ENCODE data around the gene PYGM.
A peak's percentile ranks its signal among the peaks of the same experiment; 100 is the strongest.

PYGM gene

DNA sequence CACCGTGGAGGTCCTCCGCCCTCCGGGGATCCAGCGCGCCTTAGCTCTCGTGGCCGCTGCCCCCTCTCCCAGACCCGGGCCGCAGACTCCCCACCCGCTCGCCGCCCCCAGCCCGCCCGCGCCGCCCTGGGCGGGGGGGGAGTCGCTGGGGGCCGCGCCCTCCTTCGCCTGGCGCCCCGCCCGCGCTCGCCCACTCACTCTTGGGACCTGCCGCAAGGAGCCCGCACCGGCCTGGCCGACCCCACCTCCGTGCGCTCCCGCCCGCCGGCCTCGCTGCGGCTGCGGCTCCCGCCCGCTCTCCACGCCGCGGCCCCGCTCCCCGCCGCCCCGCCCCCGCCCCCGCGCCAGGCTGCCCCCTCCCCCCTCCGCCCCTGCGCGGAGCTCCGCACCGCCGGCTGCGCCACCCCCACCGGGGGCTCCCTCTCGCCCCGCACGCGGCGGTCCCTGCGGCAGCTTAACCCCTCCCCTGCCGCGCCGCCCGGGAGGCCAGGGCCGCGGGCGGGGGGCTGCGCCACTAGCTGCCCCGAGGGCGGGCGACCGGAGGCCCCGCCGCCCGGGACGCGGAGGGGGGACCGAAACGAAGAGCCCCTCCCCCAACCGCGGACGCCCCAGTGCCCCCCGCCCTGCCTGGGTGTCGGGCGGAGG, 15.1 kb downstream of the PYGM start:
- DNase-seq: no peak
- in situ Hi-C loops (cut with HindIII; ENCODE audit: low pct_ligation_motif_present, low pct_unique_long_range_greater_than_20kb, low sequenced_read_pairs): no loop called here

DNA sequence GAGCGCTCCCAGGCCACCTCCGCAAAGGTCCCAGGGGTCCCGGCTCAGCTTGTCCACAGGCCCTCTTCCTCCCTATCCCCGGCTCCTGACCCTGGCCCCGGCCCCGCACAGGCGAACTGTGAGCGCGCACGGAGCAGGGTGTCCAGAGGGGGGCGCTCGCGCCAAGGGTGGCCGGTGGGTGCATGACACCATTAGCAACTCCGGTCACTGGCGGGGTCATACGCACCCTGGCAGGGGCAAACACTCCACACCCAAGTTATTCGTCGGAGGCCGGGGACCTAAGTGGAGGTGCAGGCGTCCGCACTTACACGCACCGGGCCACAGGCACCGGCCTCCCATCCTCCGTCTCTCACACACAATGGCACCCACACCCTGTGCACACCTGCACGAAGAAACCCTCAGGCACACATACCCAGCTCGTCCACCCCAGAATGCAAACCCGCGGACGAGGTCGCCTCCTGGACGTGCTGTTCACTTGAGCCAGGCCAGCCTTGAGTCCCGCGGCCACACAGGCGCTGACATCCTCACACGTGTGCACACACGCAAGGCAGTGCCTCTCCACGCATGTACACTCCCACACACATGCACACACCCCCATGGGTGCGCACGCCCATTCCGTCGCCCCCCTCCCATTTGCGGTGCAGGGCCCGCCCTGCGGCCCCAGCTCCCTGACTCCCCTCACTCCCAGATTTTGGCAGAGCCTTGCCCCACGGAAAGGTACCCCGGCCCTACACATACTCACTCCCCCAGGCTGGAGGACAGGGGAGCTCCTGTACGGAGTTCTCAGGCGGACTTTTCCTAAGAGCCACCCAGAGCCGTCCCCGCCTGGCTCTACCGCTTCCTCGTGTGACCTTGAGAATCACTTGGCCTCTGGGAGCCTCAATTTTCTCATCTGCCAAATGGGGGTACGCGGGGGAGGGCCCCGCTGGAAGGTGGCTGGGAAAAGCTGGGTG, 15.9 kb downstream of the PYGM start, which contains the start of gene RASGRP2:
Gene RASGRP2, minus strand, starts transcription at position 552 of the 953 bp plus-strand sequence. CDS start 1,276 bp downstream, outside the sequence.
- peak; percentile 57 for DNase-seq
- in situ Hi-C loops (cut with HindIII; ENCODE audit: low pct_ligation_motif_present, low pct_unique_long_range_greater_than_20kb, low sequenced_read_pairs): no loop called here

DNA sequence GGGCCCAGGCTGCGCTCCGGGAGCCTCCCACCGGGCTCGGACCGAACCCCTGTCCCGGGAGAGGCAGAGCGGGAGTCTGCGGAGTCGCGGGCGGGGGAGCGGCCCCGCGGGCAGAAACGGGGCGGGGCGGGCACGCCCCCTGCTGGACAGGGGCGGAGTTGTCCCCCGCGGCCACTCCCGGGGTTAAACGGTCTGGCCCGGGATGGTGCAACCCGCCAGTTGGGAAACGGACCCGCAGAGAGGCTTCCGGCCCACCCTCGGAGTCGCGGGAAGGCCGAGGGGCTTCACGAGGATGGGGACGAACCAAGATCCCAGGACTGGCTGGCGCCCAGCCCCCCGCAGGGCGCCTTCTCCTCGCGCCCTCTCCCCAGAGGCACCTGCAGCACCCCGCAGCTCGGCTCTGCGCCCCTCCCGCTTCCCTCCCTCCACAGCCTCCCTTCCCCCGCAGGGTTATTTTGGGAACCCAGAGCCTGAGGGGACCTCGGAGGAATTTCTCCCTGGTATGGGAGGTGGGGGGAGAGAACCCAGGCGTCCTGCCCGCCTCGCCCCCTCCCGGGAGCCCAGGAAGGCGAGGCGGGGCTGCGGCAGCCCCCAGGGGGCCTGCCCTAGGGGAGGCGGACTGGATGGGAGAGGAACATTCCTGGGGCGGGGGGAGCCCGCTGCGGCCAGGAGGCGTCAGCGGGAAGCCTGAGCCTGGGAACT, 16.7 kb downstream of the PYGM start:
- in situ Hi-C loops (cut with HindIII; ENCODE audit: low pct_ligation_motif_present, low pct_unique_long_range_greater_than_20kb, low sequenced_read_pairs): no loop called here
- peak; percentile 55 for DNase-seq

DNA sequence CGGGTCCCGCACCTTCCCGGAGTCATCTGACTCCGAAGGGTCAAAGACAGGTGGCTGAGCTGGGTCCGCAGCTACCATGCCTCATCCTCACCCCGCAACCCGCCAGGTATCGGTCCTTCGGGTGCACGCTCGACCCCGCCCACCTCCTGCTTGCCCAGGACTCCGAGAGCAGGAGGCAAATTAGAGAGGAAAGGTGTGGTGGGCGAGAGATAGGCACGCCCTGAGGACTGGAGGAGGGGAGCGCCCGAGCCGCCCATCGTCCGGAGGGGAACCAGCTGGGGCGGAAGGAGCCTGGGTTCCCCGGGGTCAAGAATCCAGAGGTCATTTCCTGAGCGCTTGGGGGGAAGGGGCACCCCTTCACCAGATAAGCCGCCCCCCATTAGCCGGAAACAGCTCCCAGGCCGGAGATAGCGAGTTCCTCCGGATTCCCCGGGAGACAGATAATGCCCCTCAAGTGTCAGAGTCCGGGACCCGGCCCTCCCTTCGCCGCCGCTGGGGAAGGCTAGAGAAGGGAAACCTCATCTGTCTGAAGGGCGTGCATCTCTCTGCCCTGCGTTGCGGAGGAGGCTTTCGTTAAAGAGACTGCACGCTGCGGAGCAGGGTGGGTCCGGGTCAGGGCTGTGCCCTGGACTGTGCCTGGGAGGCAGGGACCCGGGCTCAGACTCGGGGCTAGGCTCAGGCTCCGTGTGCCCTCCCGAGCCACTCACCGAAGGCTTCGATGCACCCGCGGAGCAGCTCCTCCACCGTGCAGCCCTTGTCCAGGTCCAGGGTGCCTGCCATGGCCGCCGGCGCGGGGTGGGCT, 17.5 kb downstream of the PYGM start:
- DNase-seq: peak; percentile 8
- in situ Hi-C loops (cut with HindIII; ENCODE audit: low pct_ligation_motif_present, low pct_unique_long_range_greater_than_20kb, low sequenced_read_pairs): no loop called here

DNA sequence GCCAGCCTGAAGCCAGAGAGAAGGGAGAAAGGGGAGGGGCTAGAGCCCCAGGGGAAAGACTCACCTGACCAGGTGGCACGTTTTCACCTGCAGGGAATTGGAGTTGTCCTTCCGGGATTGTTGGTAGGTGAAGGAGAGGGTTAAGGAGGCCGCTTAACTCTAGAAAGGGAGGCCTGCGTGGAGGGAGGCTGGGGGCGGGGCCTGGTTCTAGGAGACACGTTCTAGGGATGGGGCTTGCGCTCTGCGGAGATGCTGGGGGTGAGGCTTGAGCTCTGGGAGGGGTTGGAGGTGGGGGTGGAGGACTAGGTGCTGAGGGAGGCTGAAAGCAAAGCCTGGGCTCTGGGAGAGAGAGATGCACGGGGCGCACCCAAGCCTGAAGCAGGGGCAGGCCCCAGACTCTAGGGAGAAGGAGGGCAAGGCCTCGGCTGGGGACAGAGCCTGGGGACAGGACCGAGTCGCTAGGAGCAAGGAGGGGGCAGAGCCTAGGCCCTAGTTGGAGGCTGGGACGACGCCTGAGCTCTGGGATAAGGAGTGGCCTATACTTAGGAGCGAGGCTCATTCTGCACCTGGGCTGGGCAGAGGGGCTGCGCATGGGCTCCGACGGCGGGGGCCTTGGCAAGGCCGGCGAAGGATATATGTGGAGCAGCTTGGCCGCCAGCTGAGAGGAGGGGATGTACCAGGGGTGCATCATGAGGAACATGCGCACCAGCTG, 18.2 kb downstream of the PYGM start:
- DNase-seq: no peak
- in situ Hi-C loops (cut with HindIII; ENCODE audit: low pct_ligation_motif_present, low pct_unique_long_range_greater_than_20kb, low sequenced_read_pairs): no loop called here

DNA sequence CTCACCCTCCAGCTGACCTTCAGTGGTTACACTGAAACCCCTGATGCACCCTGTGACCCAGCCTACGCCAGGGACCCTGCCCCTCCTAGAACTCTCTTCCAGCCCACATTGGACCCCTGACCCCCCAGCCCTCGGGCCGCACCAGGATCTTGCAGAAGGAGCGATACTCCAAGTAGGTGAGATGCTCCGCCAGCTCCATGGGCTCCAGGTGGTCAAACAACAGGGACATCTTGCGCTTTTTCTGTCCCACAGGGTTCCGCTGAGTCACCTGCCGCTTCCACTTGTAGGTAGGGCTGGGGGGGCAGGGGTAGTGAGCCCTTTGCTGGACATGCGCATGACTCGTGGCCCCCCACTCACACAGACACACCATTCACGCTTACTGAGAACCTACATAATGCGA, 19.9 kb downstream of the PYGM start:
- no peak for DNase-seq
- in situ Hi-C loops (cut with HindIII; ENCODE audit: low pct_ligation_motif_present, low pct_unique_long_range_greater_than_20kb, low sequenced_read_pairs): no loop called here

DNA sequence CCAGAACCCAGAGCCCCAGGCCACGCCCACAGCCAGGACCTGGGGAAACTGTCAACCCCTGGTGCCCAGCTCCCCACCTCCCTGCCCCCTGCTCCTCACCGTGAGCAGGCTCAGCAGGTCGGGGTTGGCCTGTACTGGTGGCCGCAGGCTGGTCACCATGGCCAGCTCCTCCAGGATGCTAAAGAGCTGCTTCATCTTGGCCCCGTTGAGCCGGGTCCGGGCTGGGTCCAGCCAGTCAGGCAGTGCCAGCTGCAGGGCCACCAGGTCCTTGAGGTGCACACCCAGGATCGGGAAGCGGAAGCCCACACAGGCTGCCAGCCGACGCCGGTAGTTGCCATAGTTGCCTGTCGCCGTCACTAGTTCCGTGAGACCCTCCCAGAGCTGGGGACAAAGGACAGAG, 23.1 kb downstream of the PYGM start:
- in situ Hi-C loops (cut with HindIII; ENCODE audit: low pct_ligation_motif_present, low pct_unique_long_range_greater_than_20kb, low sequenced_read_pairs): no loop called here
- no peak for DNase-seq

- in situ Hi-C loops (cut with HindIII; ENCODE audit: low pct_ligation_motif_present, low pct_unique_long_range_greater_than_20kb, low sequenced_read_pairs): no loop called here
- no peak for DNase-seq
These were observed 24.0 kb downstream of the PYGM start for GRCh38 chr11:64735725-64736259.

DNA sequence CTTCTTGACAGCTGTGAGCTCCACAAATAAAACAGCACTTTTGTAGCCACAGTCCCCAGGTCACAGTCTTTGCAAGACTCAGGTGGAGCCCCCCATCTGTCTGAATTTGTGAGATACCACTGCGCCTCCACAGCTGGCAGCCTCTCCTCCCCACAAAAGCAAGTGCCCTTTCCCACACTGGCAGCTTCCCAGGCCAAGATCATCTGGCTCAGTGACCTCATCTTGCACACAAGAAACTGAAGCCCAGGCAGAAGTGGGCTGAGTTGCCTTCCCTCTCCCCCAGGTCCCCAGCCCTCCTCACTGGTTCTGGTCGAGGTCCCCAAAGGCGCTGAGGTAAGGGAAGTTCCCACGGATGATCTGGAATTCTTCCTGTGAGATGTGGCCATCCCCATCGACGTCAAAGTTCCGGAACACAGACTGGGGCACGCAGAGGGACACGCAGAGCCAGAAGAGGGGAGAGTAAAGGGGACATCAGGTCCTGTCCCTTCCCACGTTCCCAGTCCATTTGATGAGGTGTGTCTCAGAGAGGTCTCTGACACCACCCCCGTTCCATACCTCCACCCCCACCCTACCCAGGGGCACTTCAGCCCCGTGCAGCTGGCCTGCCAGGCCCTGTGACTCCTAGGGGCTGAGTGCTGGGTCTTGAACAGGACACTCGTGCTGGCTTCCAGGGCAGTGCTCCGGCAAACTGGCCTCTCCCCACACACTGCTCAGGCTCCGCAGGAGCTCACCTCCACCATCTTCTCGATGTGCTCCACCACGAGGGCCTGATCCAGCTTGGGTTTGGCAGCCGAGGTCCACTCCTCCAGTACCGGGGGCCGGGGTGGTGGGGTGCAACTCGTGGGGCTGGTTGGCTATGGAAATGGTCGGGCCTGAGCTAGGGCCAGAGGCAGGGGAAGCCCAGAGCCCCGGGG, 24.7 kb downstream of the PYGM start:
- no peak for DNase-seq

GRCh38 chr11:64731601-64732000, 28.2 kb downstream of the PYGM start:
- in situ Hi-C loops (cut with HindIII; ENCODE audit: low pct_ligation_motif_present, low pct_unique_long_range_greater_than_20kb, low sequenced_read_pairs): no loop called here
- DNase-seq: no peak

More for the DNA sequence above, 24.7 kb downstream of the PYGM start:
- in situ Hi-C loops (cut with HindIII; ENCODE audit: low pct_ligation_motif_present, low pct_unique_long_range_greater_than_20kb, low sequenced_read_pairs): no loop called here

DNA sequence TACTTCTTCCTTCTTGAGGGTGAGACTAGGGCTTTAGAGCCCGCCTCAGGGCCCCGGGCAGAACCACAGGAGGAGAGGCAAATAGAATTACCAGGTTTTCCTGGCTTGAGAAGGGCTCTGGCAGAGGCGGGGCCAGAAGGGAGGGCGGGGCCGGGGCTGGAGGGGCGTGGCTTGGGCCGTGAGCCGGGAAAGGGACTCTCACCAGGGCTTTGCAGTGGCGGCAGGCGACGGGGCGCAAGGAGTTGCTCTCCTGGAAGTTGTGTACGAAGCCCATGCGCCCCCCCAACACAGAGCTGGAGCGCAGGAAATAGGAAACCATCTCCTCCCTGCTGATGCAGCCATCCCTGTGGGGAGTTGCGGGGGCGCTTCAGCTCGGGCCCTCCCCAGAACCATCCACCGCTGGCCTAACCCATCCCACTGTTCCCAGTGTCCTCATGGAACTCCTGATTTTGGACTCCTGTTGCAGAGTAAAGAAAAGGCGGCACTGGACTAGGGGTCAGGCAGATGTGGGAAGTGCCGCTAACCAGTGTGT, 29.9 kb downstream of the PYGM start:
- DNase-seq: no peak

DNA sequence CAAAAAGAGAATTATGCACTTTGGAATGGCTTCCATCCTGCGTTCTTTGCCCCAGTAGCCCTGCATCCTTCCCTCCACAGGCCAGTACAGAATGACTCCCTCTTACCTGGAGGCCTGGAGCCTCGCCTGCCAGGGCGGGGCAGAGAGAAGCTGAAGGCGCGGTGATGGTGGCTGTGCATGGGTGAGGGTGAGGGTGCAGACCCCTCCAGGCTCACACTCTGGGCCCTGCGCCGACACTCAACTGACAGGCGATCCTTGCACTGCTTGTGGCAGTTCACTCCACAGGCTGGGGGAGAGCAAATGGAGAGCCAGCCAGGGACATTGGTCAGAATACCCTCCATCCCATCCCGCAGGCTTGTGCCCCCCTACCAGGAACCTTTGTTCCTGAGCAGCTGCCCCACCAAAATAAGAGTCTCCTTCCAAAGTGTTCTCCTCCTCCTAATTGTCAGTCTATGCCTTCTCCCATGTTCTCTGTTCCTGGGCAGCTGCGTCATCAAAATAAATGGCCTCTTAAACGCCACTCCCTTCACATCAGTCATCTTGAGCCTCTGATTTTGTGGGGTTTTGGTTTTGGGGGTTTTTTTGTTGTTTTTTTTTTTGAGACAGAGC, 30.9 kb downstream of the PYGM start:
- no peak for DNase-seq
- in situ Hi-C loops (cut with HindIII; ENCODE audit: low pct_ligation_motif_present, low pct_unique_long_range_greater_than_20kb, low sequenced_read_pairs): no loop called here

More for the DNA sequence above, 29.9 kb downstream of the PYGM start:
- in situ Hi-C loops (cut with HindIII; ENCODE audit: low pct_ligation_motif_present, low pct_unique_long_range_greater_than_20kb, low sequenced_read_pairs): no loop called here

DNA sequence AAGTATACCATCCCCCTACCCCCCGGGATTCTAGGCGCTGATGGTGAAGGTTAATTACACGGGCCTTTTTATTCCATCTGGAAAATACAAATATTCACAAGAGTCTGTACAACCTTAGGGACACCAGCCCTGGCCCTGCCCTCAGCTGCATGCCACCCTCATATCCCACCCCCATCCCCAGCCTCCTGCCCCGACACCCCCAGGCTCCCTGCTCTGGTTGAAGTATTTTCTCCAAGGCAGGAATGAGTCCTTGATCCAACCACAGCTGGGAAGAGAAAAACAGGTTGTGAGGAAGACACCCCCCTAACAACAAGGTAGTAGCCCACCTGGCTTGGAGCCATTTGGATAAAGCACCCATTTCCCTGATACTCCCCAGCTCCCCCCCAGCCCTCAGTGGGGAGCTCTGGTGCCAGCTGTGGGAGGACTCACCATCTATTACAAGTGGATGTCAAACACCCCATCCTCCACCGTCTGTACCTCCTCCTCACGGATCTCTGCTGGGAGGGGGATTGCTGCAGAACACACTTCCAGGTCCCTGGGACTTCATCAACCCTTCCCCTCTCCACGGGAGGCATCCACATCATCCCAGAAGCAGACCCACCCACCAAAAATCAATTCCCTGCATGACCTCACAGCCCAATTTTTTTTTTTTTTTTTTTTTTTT, 32.8 kb downstream of the PYGM start:
- DNase-seq: no peak
- in situ Hi-C loops (cut with HindIII; ENCODE audit: low pct_ligation_motif_present, low pct_unique_long_range_greater_than_20kb, low sequenced_read_pairs): no loop called here

- in situ Hi-C loops (cut with HindIII; ENCODE audit: low pct_ligation_motif_present, low pct_unique_long_range_greater_than_20kb, low sequenced_read_pairs): no loop called here
- no peak for DNase-seq
These were observed 33.5 kb downstream of the PYGM start for GRCh38 chr11:64726211-64726641.

- no peak for DNase-seq
- in situ Hi-C loops (cut with HindIII; ENCODE audit: low pct_ligation_motif_present, low pct_unique_long_range_greater_than_20kb, low sequenced_read_pairs): no loop called here
These were observed 34.8 kb downstream of the PYGM start for GRCh38 chr11:64724863-64725532.
